Measurements from ENCODE around the gene PAIP2B. TPM values are rescaled to one million over a fixed set of nuclear protein-coding genes. Genes with fewer than 3 reads are reported as not detected.

The PAIP2B gene
- total RNA-seq, 1 experiment from 2014 or later, result 17.7 TPM

DNA sequence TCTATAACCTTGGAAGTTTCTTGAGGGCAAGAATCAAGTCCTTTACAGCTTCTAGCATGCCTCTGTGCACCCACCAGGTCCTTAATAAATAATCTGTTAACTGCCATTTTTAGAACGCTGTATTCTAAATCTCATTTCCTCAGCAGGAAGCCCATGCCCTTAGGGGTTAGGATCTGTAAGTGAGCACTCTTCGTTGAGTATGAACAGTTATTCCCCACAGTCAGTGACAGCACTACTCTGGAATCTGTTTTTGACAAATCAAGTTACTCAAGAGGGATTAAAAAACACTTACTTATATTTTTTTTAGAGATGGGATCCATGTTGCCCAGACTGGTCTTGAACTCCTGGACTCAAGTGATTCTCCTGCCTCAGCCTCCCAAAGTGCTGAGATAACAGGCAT lies 14.6 kb downstream of the PAIP2B start:
- H3K23me2 ChIP-seq (ENCODE audit: insufficient read length, low read depth, low read length, poor library complexity, severe bottlenecking), result no peaks in the 10 kb centered on the region
- no peak overlapping the region for H3K18ac ChIP-seq (ENCODE audit: insufficient read length, low read depth, low read length)
- H2BK5ac ChIP-seq (ENCODE audit: insufficient read length, low read length), result no peak overlapping the region
- H3K36me3 Mint-ChIP-seq (ENCODE audit: insufficient read depth in 1 of 3, low read depth in 3 of 3), result no peaks in the 10 kb centered on the region; a peak in 1 of 7 replicates
- no peak overlapping the region for H3K27ac ChIP-seq (ENCODE audit: insufficient read length, low read depth, low read length)
- H2BK120ac ChIP-seq (ENCODE audit: low read depth, low read length, poor library complexity, severe bottlenecking), result no peak overlapping the region
- no peak overlapping the region for H3K4me2 ChIP-seq (ENCODE audit: insufficient read depth, insufficient read length, low read length)
- H2BK15ac ChIP-seq (ENCODE audit: low read depth, low read length), result no peak overlapping the region
- H3K56ac ChIP-seq (ENCODE audit: insufficient read length, low read depth, low read length), result no peak overlapping the region
- no peak overlapping the region for H2BK20ac ChIP-seq (ENCODE audit: low read depth, low read length, poor library complexity, severe bottlenecking)
- WGBS (ENCODE audit: extremely low coverage, insufficient read length, low lambda C conversion rate), result no CpG with 5 or more reads among the region's 2 CpGs
- H3K23ac ChIP-seq (ENCODE audit: insufficient read length, low read depth, low read length), result no peak overlapping the region
- H3K4me1 ChIP-seq (ENCODE audit: insufficient read depth, low read length), result no peaks in the 10 kb centered on the region
- no peak overlapping the region for H3K14ac ChIP-seq (ENCODE audit: insufficient read depth, low read length)
- no peak overlapping the region for H4K91ac ChIP-seq (ENCODE audit: insufficient read length, low read depth, low read length)
- no peaks in the 10 kb centered on the region for H3K27me3 ChIP-seq (ENCODE audit: insufficient read depth, low read length)
- no peak overlapping the region for H3K9ac ChIP-seq (ENCODE audit: extremely low read depth, insufficient read length, low read length)
- H3T11ph ChIP-seq (ENCODE audit: low read length), result no peak overlapping the region
- H3K4ac ChIP-seq (ENCODE audit: low read depth, low read length), result no peak overlapping the region
- H2AFZ ChIP-seq (ENCODE audit: low read length), result no peak overlapping the region
- no peak for DNase-seq
- peaks cover 3 to 5% of the 10 kb centered on the region in 2 experiments; a peak in 1 of 4 replicates for H3K4me1 Mint-ChIP-seq
- no peaks in the 10 kb centered on the region for H3K9me3 Mint-ChIP-seq
- no peaks in the 10 kb centered on the region for H3K79me2 ChIP-seq (ENCODE audit: insufficient read depth, low read length)
- no peak overlapping the region for H4K8ac ChIP-seq (replicated peaks; ENCODE audit: insufficient read length, low read depth, low read length)
- no peak overlapping the region for H4K5ac ChIP-seq (ENCODE audit: insufficient read length, low read depth, low read length)
- no peak overlapping the region for H2AK5ac ChIP-seq (ENCODE audit: insufficient read length, low read length)
- H3K79me1 ChIP-seq (ENCODE audit: insufficient read depth, low read depth, low read length, poor library complexity, severe bottlenecking), result no peaks in the 10 kb centered on the region
- no peak overlapping the region for H3K4me3 Mint-ChIP-seq
- TF ChIP-seq, protein P1, sequence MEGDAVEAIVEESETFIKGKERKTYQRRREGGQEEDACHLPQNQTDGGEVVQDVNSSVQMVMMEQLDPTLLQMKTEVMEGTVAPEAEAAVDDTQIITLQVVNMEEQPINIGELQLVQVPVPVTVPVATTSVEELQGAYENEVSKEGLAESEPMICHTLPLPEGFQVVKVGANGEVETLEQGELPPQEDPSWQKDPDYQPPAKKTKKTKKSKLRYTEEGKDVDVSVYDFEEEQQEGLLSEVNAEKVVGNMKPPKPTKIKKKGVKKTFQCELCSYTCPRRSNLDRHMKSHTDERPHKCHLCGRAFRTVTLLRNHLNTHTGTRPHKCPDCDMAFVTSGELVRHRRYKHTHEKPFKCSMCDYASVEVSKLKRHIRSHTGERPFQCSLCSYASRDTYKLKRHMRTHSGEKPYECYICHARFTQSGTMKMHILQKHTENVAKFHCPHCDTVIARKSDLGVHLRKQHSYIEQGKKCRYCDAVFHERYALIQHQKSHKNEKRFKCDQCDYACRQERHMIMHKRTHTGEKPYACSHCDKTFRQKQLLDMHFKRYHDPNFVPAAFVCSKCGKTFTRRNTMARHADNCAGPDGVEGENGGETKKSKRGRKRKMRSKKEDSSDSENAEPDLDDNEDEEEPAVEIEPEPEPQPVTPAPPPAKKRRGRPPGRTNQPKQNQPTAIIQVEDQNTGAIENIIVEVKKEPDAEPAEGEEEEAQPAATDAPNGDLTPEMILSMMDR (conservative IDR thresholded peaks at IDR 0.05), result no peak
- H4K20me1 ChIP-seq (ENCODE audit: control insufficient read depth, insufficient read depth, insufficient read length), result no peaks in the 10 kb centered on the region
- no peak overlapping the region for H2BK12ac ChIP-seq (ENCODE audit: insufficient read length, low read depth, low read length)
- no peaks in the 10 kb centered on the region for H3K9me3 ChIP-seq (ENCODE audit: control insufficient read depth, low read depth, low read length)
- no peak overlapping the region for H3K27ac Mint-ChIP-seq
- no peaks in the 10 kb centered on the region for H3K27me3 Mint-ChIP-seq (ENCODE audit: low read depth)
